Medulla oblongata (tissue), 1 donor: Measurements from ENCODE around the gene TRIM33.

ENCODE experiments used
- DNase-seq: peaks from one replicate; pipeline ENCODE4 v3.0.0-alpha.2; 2015; ENCODE audit errors: extremely low spot score

The TRIM33 gene

GRCh38 chr1:114511032-114511785 lies at the start of gene TRIM33:
Gene TRIM33 (minus strand): TSS chr1:114511203. CDS start chr1:114511076, 127 bp downstream.
- DNase-seq = peak; percentile 95

- DNase-seq = no peak
These were observed 48.4 kb upstream of the TRIM33 start for GRCh38 chr1:114559356-114559755.

DNA sequence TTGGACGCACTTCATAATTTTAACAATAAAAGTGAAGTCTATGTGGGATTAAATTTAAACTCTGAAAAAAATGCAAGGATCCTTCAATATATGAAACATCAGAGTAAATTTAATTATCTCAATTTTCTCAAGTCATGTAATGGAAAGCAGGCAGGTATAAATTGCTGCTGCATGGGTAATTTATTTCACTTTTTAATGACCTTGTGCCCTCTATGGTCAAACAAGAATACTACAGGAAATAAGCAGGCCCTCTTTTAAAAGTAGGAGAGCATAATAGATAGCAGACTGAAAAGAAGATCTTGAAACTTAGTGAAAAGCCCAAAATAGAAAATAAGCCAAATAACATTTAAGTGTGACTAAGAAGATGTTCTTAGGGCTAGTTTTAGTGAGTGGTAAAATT lies 47.5 kb upstream of the TRIM33 start:
- no peak for DNase-seq

DNA sequence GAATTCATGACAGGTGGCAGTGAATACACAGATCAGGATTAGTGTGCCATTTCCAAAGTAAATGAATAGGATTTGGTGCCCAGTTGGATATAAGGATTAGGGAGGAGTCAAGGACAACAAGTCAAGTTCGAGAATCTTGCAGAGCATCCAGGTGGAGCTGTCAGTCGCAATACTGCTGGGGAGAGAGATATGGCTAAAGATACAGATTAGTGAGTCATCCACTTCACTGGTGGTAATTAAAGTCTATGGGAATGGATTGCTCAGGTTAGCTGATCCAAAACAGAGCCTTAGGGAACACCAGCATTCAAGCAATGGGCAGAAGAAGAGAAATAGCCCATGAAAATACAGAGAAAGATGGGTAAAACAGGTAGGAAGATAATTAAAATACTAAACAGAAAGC lies 43.6 kb upstream of the TRIM33 start:
- DNase-seq = no peak

DNA sequence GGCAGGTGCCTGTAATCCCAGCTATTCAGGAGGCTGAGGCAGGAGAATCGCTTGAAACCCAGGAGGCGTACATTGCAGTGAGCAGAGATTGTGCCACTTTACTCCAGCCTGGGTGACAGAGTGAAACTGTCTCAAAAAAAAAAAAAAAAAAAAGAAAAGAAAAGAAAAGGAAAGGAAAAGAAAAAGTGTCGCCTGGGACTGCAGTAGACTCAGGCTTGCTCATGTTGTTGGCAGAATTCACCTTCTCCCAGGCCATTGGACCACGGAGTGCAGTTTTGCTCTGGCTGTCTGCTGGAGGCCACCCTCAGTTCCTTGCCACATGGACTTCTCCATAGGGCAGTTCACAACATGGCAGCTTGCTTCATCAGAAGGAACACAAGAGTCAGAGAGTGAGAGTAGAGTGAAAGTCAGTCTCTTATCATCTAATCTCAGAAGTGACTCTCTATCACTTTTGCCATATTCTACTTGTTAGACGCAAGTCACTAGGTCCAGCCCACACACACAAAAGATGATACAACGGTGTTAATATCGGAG lies 41.2 kb upstream of the TRIM33 start:
- no peak for DNase-seq

DNA sequence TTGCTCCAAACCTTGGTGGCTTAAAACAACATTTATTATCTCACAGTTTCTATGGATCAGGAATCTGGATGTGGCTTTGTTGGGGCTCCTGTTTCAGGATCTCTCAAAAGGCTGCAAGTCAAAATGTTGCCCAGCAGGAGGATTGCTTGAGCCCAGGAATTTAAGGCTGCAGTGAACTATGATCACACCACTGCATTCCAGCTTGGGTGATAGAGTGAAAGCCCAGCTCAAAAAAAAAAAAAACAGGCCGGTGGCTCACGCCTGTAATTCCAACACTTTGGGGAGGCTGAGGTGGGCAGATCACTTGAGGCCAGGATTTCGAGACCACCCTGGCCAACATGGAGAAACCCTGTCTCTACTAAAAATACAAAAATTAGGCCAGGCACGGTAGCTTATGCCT lies 40.4 kb upstream of the TRIM33 start:
- DNase-seq = no peak

DNA sequence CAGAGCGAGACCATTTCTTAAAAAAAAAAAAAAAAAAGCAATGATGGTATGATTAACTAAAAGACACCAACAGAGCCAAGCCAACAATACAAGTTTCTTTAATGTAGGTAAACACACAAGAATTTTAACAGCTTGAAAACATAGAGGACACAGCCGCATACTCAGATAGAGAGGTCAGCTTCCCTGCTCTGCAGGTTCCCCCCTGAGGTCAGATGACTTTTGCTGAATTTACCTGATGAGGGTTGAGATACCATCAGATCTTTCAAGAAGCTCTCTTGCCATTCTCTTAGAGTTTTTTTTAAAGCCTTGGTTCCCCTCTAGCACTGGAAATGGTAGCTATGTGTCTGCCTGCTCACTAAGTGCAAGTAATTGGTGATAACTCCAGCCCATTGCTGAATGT lies 39.3 kb upstream of the TRIM33 start:
- DNase-seq = no peak

GRCh38 chr1:114549137-114549536 lies 38.1 kb upstream of the TRIM33 start:
- DNase-seq = no peak

- no peak for DNase-seq
These were observed 36.1 kb upstream of the TRIM33 start for GRCh38 chr1:114547076-114547475.

DNA sequence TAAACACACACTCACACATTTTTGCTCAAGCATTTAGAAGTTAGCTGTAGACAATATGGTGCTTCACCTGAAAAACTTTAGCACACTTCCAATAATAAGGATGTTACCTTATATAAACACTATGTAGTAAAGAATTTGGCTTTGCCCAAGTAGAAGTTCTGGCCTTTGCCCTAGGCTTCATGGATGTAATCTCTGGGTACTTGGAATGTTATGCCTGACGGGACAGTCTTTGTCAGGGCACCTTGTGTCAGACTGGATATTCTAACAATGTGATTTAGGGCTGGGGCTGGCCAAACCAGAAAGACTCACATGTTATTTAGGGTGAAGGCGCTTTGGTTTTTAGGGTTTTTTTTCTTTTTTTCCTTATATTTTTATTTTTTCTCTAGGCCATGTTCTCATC lies 34.8 kb upstream of the TRIM33 start:
- DNase-seq = no peak

GRCh38 chr1:114545315-114545714 lies 34.3 kb upstream of the TRIM33 start:
- no peak for DNase-seq

DNA sequence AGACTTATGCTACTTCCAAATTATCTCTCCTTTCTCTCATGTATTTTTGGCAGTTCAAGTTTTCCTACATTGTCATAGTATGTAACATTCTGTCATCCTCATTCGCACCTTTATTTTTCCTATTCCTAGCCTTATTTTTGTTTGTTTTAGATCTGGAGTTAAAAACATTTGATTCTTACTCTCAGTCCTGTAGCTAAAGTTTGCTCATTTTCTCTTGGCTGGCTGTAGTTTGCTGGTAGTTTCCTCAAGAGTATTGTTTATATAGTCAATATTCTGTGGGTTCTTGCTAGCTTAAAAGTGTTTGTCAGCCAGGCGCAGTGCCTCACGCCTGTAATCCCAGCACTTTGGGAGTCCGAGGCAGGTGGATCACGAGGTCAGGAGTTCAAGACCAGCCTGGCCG lies 29.8 kb upstream of the TRIM33 start:
- DNase-seq = no peak

DNA sequence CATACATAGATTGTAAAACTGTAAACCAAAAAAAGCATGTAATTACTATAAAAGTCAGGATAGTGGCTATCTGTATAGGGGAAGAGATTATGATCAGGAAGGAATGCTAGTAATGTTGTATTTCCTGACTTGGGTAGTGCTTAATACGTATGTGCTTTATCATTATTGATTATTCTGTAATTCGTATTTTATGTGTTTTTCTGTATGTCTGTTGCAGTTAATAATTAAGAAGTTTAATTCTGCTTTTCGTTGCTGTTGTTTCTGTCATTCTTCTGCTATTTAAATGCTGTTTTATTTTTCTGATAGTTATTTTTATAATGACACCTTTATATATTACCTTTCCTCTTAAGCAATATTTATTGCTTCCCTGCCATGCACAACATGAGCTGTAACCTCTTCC lies 29.3 kb upstream of the TRIM33 start:
- DNase-seq = no peak

DNA sequence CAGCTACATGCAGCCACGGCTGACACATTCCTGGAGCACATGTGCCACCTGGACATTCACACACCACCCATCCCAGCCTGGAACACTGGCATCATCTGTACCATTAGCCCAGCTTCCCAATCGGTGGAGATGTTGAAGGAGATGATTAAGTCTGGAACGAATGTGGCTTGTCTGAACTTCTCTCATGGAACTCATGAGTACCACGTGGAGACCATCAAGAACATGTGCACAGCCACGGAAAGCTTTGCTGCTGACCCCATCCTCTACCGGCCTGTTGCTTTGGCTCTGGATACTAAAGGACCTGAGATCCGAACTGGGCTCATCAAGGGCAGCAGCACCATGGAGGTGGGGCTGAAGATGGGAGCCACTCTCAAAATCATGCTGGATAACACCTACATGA lies 25.0 kb upstream of the TRIM33 start:
- DNase-seq = no peak

DNA sequence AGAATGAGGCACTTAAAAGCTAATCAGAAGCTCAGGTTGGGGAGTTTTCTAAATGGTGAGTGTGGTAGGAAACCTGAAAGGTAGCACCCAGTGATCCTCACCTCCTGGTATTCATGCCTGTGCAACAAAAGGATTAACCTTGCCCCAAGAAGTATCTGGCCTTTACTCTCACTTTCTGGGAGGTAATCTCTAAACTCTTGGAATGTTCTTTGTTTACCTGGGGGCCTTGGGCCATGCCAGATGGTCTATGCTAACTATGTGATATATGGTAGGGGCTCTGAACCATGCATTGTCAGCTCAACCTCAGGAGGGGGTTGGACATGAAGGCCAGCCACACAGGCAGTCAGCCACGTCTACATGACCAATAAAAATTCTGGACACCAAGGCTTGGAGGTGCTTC lies 24.4 kb upstream of the TRIM33 start:
- no peak for DNase-seq

DNA sequence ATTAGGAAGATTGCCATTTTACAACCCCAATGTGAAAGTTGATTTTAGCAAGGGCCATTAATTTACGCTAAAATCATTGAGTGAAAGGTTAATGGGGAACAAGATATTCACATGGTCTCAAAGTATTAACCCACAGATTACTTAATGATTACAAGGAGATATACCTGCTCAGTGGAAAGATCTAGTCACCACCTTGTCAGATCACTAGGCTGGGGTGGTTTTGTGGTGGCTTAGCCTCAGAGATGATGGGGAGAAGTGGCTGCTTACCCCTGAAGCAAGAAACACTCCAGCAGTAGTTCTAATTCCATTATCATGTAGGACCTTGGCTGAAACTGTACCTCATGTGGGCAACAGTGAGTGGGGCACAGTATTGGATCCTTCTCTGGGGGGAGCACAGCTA lies 20.1 kb upstream of the TRIM33 start:
- no peak for DNase-seq

DNA sequence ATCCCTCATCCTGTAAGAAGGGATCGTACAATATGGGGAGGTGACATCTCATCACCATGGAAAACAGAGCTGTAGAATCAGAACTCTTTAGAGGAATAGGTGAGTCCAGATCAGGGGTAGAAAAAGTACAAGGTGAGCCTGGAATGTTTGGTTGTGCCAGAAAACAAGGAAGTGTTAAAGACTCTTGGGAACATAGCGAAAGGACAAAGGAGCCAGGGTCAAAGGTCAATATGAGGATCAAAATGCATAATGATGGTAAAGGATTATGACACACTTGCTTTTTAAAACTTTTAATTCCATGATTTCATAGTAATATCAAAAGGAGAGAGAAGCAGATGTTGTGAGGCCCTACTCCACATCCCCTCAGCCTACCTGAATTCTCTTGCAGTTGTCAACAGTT lies 19.2 kb upstream of the TRIM33 start:
- DNase-seq = no peak

DNA sequence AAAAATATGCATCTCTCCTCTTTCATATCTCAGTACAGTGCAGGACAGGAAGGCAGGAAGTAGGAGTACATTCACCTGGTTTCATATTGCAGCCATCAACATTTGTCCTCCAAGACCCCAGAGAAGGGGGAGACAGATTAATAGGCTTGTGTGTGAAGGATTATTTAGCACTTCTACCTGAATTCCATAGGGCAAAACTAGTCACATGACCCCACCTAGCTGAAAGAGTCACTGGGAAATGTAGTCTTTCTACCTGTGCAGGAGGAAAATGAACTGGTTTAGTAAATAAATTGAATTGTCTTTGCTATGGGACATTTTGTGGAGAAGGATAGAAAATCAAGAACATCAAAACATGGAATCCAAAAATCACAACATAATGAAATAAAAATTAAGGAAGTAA lies 13.9 kb upstream of the TRIM33 start:
- DNase-seq = no peak

DNA sequence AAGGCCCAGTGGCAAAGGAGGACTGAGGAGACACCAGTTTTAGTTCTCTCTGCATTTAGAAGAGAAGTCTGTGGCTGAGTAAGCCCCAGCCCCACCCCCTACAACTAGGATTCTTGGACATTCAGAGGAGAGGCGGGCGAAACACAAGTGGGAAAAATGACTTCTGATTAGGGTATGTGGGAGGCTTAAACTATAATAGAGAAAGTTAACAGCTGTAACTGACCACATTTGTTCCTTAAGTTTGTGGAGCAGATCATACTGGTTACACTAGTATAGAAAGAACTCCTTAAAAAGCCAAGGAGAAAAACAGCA lies 11.2 kb upstream of the TRIM33 start:
- DNase-seq = no peak

- no peak for DNase-seq
These were observed 10.6 kb upstream of the TRIM33 start for GRCh38 chr1:114521396-114522263.

- no peak for DNase-seq
These were observed 6.3 kb upstream of the TRIM33 start for GRCh38 chr1:114517348-114517747.

DNA sequence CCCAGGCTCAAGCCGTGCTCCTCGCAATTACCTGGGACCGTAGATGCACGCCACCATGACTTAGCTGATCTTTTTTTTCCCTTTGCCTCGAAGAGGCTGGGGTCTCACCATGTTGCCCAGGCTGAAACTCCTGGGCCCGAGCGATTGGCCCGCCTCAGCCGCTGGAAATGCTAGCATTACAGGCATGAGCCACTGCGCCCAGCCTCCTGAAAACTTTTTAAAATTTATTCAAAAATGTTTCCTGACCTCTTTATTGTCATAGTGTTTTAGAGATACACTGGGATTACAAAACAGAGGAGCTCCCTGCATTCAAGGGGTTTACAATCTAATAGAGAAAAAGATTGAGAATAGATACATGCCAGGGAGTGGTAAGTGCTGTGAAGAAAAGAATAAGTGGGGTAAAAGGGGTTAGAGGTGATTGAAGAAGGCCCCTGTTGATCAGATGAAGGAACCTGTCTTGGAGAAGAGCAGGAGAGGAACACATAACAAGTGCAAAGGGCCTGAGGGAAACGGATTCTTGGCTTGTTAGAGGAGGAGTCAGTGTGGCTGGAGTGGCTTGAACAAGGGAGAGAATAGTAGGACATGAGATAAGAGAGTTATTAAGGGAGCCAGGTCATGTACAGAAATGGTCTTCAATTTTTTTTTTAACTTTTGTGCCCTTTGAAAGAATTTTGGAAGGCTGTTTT lies 1.7 kb upstream of the TRIM33 start:
- no peak for DNase-seq
